Panc1 (cell line): Measurements from ENCODE around the gene CMTM6. TPM values are rescaled to one million over a fixed set of nuclear protein-coding genes. Genes with fewer than 3 reads are reported as not detected.

Experiments
- ATAC-seq: fragments of 200-7000 bp; cut with Tn5 transposase; 2 replicates; pipeline ENCODE4 v1.9.1; 2020; ENCODE audit warnings: mild to moderate bottlenecking, moderate library complexity
- BruUV-seq: library from RNA; stranded (reverse); fragments of 400-500 nt; replicated peaks from 2 replicates; lab custom pipeline; 2021; lab: Mats Ljungman, UMichigan
- CTCF ChIA-PET: fragments of 300-600 bp; sonication (Branson Sonifier 250); formaldehyde crosslinking; loops from one replicate; lab custom pipeline; 2022; ENCODE audit warnings: antibody characterized with exemption; lab: Charles Lee
- POLR2A ChIA-PET: fragments of 300-600 bp; sonication (Branson Sonifier 250); formaldehyde crosslinking; loops from one replicate; lab custom pipeline; 2022; ENCODE audit warnings: antibody characterized with exemption; lab: Charles Lee
- DNase-seq: peaks from one replicate; pipeline ENCODE4 v3.0.0-alpha.2; 2010; ENCODE audit warnings: low read depth, low spot score
- H3K27ac ChIP-seq: 2 replicates; pipeline ENCODE4 v1.5.1; 2011; ENCODE audit warnings: mild to moderate bottlenecking, low read length, inconsistent platforms
- H3K27me3 ChIP-seq: fragments of 200-500 bp; sonication (Bioruptor generic); 2 replicates; pipeline ENCODE4 v1.6.0; 2014; ENCODE audit warnings: low read length, inconsistent platforms; ENCODE audit not compliant: control insufficient read depth, insufficient read depth
- H3K36me3 ChIP-seq: fragments of 200-500 bp; sonication (Bioruptor generic); 2 replicates; pipeline ENCODE4 v1.5.1; 2014; ENCODE audit warnings: inconsistent platforms, mild to moderate bottlenecking, low read length, moderate library complexity; ENCODE audit not compliant: control insufficient read depth, insufficient read depth
- H3K4me1 ChIP-seq: 2 replicates; pipeline ENCODE4 v1.5.1; 2011; ENCODE audit warnings: inconsistent platforms, mild to moderate bottlenecking, low read length, moderate library complexity; ENCODE audit not compliant: control insufficient read depth, insufficient read depth
- H3K4me3 ChIP-seq, 2 experiments: 2 replicates each; pipeline ENCODE4 v1.5.1; 2011 to 2012; ENCODE audit warnings: low read depth in 2 of 2, low read length in 2 of 2, mild to moderate bottlenecking in 2 of 2, inconsistent platforms in 1 of 2, moderate library complexity in 1 of 2
- H3K9me3 ChIP-seq: fragments of 200-500 bp; sonication (Bioruptor generic); 2 replicates; pipeline ENCODE4 v1.5.1; 2014; ENCODE audit warnings: low read depth, mild to moderate bottlenecking, inconsistent platforms, low read length, moderate library complexity; ENCODE audit not compliant: control insufficient read depth, insufficient read depth
- CTCF ChIP-seq: fragments of 450-650 bp; IDR thresholded peaks from 2 replicates; pipeline ENCODE4 v1.5.1; 2017; ENCODE audit warnings: mild to moderate bottlenecking
- POLR2AphosphoS5 ChIP-seq: IDR thresholded peaks from 2 replicates; pipeline ENCODE4 v1.6.1; 2012; ENCODE audit warnings: mild to moderate bottlenecking, low read depth, low read length, moderate library complexity
- REST ChIP-seq, 2 experiments: IDR thresholded peaks; 2 replicates each; pipeline ENCODE4 v1.6.1; 2011 to 2012; ENCODE audit warnings: low read depth in 2 of 2, control low read depth in 1 of 2, low read length in 1 of 2, mild to moderate bottlenecking in 1 of 2, moderate library complexity in 1 of 2; ENCODE audit not compliant: insufficient read depth in 1 of 2
- SIN3A ChIP-seq: IDR thresholded peaks from 2 replicates; pipeline ENCODE4 v1.6.1; 2012; ENCODE audit warnings: low read depth, mild to moderate bottlenecking, low read length, moderate library complexity, borderline replicate concordance; ENCODE audit not compliant: insufficient read depth
- TCF7L2 ChIP-seq: IDR thresholded peaks from 2 replicates; pipeline ENCODE4 v1.6.1; 2011; ENCODE audit warnings: mild to moderate bottlenecking, low read depth, low read length, inconsistent platforms
- in situ Hi-C: cut with HindIII; loops from 2 replicates; pipeline ENCODE4 v1.10.0; 2016; ENCODE audit warnings: low sequenced_read_pairs, low pct_unique_long_range_greater_than_20kb
- intact Hi-C: fragments of 100-400 bp; cut with micrococcal nuclease; formaldehyde crosslinking; loops from one replicate; pipeline ENCODE4 v1.10.0; 2022; ENCODE audit not compliant: unreplicated experiment
- total RNA-seq: library from RNA; stranded (reverse); gene quantifications from one replicate; pipeline ENCODE4 v1.2.1, GENCODE V29; 2021; ENCODE audit not compliant: unreplicated experiment

Gene CMTM6
- total RNA-seq, 1 experiment from 2014 or later, result 56.4 TPM

GRCh38 chr3:32449691-32450090 lies 53.0 kb downstream of the CMTM6 start:
- no peak for DNase-seq
- Histone ChIP-seq H3K9me3 (no peaks in the 10 kb centered on the region), H3K36me3 (peaks cover 2% of the 10 kb centered on the region; the same call in 1 of the 2 replicates), H3K4me3 (no peak overlapping the region), H3K27ac (no peak overlapping the region), H3K27me3 (no peaks in the 10 kb centered on the region), H3K4me1 (no peaks in the 10 kb centered on the region)
- ATAC-seq, result no peak
- CTCF ChIA-PET, result no interaction called here
- in situ Hi-C loops (no loop called here), intact Hi-C loops (no loop called here)
- BruUV-seq, result no TSS peak
- POLR2A ChIA-PET, result interaction anchor here (0.6 kb wide), 1 partner anchor 201 kb away, joined by 5 read pairs; no protein-coding TSS in a partner anchor
- TF ChIP-seq SIN3A (no peak), REST (IDR thresholded peaks at IDR 0.05; ENCODE audit: insufficient read depth in 1 of 2, low read depth in 2 of 2, low read length in 1 of 2) (no peak), CTCF (no peak), TCF7L2 (no peak), POLR2AphosphoS5 (no peak)

GRCh38 chr3:32448686-32449474 lies 53.8 kb downstream of the CMTM6 start:
- Histone ChIP-seq H3K4me3 (no peak overlapping the region), H3K4me1 (no peaks in the 10 kb centered on the region), H3K36me3 (peaks cover 2% of the 10 kb centered on the region; the same call in 1 of the 2 replicates), H3K9me3 (no peaks in the 10 kb centered on the region), H3K27me3 (no peaks in the 10 kb centered on the region), H3K27ac (no peak overlapping the region)
- ChIA-PET POLR2A (interaction anchor here (0.6 kb wide), 1 partner anchor 200 kb away, joined by 5 read pairs; no protein-coding TSS in a partner anchor), CTCF (no interaction called here)
- no peak for TF ChIP-seq REST (IDR thresholded peaks at IDR 0.05; ENCODE audit: insufficient read depth in 1 of 2, low read depth in 2 of 2, low read length in 1 of 2)
- TF ChIP-seq POLR2AphosphoS5, result no peak
- no peak for TF ChIP-seq SIN3A
- no peak for TF ChIP-seq CTCF
- TF ChIP-seq TCF7L2, result no peak
- no TSS peak for BruUV-seq
- intact Hi-C loops, result no loop called here
- DNase-seq, result no peak
- no peak for ATAC-seq
- in situ Hi-C loops, result no loop called here
